Kidney glomerular epithelial cell (primary cell): ENCODE measurements around the gene MRPS15.
"Not testable (repeated sequence)": the region's sequence is repeated elsewhere in the genome, so short reads cannot be mapped to it uniquely, and the experiment has no call there.

ENCODE experiments used
- DNase-seq: peaks from one replicate; lab custom pipeline; 2025; lab: John Stamatoyannopoulos, UW

MRPS15 gene

DNA sequence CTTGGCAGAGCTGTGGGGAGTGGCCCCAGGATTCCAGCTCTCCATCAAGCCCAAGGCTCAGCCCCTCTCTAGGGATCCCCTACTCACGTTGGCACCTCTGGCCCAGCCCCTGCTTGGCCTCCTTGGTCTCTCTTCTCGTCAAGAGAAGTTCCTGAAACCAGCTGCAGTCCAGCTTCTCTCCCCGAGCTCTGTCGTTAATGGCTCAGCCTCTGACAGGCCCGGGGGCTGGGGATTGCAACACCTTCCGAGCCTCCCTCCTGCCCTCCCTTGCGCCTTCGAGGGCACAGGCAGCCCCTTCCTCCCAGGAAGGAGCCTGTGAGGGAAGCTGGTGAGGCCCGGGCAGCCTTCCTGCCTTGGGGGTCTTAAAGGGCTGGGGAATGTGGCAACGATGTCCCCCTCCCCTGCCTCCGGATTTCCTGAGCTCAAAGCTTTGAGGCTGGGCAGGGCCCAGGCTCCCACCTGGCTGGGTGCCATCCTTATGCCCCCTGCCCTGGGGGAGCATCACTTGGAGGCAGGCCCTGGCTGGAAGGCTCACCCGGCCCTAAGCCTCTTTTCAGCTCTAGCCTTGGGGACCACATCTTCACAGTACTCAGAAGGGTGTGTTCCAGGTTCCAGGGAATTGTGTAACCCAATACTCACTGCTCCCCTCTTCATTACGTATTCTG, 18.7 kb upstream of the MRPS15 start, which contains the start of gene CSF3R:
TSS of gene CSF3R (minus strand) at position 190 of the 665 bp plus-strand sequence. CDS start 3,417 bp downstream, outside the sequence.
- DNase-seq = no peak

DNA sequence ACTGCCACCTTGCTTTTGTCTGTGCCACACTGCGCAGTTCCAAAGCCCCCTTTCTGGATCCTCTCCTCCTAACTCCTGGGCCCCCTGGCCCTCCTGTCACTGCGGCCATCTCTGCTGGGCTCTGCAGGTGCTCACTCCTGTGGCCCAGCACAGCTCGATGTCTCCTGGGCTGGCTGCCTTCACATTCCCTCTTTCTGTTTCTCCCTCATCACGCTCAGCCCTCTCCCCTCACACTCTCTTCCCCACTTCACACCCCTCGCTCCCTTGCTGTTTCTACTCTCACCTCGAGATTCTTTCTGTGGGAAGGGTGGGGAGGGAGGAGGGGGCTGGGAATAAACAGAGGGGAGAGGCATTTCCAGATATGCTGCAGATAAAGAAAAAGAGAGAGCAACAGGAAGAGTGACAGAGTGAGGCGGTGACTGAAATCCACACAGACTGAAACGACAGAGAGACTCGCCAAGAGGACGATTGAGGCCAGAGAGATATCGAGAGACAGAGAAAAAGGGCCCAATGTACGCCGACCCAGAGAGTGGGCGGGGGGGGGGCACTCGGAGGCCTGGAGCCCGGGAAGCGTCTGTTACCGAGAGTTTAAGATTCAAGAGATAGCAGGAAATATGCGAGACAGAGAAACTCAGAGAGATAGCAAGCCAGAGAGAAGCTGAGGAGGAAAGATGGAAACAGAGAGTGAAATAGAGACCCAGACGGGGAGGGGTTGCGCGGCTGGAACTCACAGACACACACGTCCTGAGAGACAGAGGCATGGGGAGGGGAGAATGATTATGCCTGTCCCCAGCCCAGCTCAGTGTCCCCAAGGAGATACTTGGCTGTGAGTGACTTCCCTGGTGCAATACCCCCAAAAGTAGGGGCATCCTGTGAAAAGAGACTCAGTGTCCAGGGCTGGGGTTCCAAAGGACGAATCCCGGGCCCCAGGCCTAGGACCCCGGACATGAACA, 17.9 kb upstream of the MRPS15 start:
- no peak for DNase-seq

DNA sequence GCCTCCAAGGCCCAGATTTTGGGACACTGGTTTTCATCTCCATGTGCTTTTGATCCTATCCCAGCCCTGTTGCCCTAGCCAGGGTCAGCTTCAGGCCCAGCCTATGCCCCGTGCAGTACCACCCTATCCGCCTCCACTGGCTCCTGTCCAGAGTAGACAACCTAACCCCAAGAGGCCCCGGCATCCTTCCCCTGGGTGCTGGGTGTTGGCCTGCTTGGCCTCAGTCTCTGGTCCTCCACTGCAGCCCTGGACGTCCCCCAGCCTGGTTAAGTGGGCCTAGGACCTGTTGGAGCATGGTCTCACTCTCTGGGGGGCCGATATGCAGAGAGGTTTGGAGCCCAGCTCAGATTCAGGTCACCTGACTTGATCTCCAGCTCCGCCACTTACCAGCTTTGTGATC, 16.9 kb upstream of the MRPS15 start:
- no peak for DNase-seq

DNA sequence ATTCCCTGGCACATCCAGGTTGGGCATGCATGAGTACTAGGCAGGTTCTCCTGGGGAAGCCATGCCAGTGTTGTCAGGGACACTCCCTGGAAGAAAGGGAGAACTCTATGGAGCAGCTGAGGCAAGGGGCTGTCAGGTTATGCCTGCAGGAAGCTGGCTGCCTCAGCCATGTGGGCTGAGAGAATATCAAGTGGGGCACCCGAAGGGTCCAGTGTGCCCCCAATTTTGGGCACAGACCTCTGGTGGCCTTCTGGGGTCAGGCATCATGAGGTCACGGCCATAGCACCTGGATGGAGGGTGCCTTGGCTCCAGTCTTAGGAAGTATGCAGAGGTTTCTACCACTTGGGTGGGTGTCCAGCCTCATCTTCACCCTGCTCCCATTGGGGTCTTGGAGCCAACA, 16.0 kb upstream of the MRPS15 start:
- DNase-seq = no peak

DNA sequence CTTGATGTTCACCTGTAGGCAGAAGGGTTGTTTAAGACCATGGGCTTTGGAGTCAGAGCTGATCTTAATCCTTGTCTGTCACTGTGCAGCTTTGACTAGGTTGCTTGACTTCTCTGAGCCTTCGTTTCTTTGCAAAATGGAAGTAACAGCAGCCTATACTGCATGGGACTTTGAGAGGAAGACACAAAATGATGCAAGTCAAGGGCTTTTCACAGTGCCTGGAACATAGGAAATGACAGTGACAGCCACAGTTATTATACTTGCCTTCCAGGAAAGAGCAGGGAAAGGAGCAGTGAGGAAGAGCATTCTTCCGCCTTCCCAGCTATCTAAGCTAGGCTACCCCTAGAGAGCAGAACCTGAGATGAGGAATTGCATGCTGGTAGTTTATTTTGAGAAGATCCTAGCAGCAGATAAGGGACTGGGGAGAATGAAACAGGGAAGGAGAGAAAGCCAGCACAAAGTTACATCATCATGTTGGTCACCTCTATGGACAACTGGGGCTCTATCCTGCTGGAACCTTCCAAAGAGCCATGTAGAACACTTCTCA, 15.4 kb upstream of the MRPS15 start:
- no peak for DNase-seq

DNA sequence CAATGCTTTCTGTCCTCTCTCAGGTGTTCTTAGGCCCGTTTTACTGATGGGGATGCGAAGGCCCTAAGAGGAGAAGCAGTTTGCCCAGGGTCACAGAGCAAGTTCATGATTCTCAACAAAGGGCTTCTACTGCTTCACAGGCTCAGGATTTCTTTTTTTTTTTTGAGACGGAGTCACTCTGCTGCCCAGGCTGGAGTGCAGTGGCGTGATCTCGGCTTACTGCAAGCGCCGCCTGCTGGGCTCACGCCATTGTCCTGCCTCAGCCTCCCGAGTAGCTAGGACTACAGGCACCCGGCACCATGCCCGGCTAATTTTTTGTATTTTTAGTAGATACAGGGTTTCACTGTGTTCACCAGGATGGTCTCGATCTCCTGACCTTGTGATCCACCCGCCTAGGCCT, 13.4 kb upstream of the MRPS15 start:
- DNase-seq = not testable (repeated sequence)

DNA sequence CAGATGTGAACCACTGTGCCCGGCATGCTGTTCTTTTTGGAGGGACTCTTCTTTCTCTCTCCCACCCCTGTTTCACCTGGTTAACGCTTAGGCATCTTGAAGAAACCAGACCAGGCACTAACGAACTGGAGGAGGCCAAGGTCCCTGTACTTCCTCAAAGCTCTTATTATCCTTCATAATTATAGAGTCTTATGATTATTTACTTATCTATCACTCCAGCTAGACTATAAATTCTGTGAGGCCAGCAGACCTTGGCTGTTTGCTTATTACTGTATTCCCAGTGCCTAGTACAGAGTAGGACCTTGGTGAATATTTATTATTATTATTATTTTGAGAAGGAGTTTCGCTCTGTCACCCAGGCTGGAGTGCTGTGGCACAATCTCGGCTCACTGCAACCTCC, 12.8 kb upstream of the MRPS15 start:
- DNase-seq = no peak

DNA sequence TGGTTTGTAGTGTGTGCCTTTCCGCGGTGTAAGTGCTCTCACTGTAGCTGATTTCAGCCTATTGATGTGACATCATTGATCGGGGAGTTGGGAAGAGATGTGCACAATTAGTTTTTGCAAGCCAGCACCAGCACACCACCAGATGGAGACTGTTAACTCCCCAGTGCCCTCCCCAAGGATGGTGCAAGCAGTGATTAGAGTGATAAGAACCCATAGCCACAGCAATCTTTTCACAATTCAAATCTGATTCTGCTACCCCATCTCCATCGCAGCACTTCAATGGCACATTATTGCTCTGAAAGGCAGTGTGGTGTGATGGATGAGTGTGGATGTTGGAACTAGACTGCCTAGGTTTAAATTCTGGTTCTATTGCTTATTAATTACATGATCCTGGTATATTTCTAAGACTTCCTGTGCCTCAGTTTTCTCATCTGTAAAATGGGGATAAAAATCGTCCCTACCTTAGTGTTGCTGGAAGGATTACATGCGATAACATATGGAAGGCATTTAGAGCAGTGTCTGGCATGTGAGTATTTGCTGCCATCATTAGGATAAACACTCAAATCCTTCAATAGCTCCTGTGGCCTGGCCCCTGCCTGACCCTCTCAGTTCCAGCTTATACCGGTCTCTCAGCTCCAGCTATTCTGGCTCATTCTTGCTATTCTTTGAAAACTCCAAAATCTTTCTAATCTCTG, 11.9 kb upstream of the MRPS15 start:
- DNase-seq = no peak

DNA sequence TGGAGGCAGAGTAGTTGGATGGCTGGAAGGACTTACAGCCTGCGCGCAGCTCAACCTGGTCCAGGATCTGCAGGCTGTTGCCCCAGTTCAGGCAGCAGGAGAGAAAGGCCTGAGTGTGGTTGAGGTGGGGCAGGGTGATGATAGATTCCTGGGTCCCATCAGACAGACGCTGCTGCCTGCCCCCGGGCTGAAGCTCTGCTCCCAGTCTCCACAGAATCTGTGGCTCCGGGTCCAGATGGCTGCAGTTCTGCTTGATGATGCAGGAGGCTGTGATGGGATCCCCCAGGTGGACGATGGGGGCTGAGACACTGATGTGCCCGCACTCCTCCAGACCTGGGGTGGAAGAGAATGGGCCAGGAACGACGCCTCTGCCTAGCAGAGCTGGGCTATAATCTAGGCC, 11.2 kb upstream of the MRPS15 start:
- no peak for DNase-seq

DNA sequence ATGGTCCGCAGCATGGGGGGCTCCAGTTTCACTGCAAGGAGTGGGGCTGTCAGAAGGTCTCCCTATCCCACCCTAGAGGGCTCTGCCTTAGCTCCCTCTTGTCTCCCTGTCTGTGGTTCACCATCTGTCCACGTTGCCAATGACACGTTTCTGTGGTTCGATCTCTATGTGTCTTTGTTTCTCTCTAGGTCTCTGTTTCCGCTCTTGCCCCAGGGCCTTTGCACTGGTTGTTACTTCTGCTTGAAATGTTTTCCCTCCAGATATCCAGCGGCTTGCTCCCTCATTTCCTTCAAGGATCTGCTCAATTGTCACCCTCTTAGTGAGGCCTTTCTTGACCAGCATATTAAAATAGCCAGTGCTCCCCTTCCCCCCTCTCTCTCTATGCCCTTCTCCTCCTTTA, 8.5 kb upstream of the MRPS15 start:
- DNase-seq = no peak

DNA sequence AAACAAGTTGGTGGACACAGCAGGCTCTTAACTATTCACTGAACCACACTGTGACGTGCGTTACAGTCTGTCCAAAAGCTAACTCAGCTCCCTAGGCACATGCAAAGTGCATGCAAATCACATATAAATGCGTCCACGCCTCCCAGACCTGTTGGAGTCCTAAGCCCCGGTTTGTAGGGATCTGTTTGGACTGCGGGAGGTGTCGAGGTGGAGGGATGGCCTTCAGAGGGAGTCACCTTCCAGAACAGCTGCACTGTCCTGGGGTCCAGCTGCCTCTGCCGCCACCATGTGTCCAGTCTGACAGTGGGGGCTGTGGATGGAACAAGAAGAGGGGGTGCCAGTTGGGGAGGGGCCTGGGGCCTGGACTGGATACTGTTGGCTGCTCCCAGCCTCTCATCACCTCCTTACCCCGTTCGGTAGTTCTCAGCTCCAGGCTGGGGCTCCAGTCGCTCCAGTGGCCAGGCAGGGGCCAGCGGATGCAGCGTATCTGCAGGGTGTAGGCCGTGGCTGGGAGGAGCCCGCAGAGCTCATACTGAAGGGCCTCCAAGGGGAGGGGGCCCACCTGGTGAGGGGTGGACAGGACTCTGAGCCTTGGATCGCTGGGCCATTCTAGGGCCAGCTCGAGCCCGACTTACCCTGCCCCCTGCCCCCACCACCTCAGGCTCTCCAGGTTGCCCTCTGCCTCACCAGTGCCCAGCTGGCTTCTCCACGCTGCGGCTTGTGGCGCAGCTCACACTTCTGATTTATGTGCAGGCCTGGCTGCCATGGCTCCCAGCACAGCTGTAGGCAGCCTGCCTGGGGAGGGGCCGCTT, 7.9 kb upstream of the MRPS15 start:
- no peak for DNase-seq

DNA sequence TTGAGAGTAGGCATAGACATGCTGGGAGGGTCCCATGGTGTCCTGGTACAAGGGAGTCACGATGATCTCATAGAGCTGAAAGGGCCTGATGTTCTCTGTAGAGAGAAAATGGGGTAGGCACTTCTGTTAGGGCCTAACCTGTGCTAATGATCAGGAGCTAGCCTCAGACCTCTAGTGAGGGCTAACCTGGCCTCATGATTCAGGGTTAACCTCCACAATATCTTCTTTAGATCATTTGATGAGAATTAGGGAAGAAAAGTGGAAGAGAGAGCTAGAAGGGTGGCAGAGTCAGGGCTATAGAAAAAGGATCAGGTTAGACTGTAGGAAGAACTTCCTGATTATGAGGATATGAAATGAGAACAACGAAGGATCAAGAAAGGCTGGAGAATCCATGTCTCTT, 5.0 kb upstream of the MRPS15 start:
- DNase-seq = no peak

DNA sequence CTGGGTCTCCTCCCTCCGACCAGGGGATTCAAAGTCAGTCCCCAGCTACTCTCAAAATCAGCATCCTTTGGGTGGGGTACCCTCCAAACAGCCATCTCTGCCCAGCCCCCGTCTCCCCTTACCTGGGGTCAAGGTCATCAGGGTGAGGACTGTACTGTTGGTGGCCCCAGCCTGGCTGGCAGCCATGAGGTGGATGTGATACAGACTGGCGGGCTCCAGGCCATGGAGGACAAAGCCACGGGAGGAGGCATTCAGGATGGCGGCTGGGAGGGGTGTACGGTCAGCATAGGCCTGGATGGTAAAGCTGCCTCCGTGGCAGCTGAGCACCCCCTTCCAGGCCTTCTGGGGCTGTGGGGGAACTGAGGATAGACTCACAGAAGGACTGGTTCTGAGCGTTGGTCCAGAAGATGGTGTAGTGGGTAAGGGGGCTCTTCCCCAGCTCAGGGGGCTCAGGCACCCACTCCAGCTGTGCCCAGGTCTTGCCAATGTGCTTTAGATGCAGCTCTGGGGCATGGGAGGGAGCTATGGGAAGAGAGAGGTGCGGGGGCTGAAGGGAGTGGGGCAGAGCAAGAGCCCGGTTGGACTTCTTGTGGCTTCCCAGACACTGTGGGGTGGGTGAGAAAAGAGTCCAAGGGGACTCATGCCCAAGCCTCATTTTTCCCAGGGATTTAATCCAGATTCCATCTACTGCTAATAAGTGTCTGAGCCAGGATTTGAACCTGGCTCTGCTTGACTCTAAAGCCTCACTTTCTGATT, 3.7 kb upstream of the MRPS15 start:
- no peak for DNase-seq

DNA sequence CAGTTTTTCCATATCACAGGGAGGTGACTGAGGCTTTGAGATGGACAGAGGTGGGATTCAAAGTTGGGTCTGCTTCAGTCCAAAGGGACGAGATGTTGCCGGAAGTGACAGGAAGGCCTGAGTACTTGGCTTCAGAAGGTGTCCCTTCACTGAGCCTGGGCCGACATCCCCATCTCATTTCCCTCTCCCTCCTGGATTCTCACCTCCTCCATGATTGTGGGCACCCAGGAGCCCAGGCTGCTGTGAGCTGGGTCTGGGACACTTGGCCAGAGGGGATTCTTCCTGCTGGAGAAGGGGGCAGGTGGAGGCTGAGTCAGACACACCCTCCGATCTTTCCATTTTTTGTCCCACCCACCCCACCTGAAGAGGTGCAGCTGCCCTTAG, 2.8 kb upstream of the MRPS15 start:
- DNase-seq = no peak

DNA sequence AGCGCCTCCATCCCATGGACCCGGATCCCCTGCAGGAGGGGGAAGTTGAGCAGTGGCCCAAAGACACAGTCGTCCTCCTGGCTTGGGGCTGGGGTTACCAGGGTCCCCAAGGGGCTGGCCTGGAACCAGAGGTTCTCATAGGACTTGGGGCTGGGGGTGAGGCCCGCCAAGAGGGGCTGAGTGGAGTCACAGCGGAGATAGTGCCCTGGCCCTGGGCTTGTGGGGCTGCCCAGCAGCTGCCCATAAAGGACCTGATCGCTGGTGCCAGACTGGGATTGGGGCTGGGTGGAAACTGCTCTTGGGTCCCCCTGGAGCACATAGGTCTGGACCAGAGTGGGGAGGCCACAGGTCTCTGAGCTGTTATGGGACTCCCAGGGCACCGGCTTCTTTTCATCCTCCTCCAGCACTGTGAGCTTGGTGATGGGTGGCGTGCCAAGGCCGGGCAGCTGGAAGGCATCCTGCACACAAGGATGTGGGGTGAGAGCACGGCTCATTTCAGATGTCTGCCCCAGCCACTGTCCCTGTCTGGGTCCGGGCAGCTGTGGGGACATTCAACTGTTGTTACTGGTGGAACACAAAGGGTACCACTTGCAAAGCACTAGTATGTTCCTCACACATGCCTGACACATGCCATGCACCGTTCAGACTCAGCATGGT, 2.3 kb upstream of the MRPS15 start:
- no peak for DNase-seq

DNA sequence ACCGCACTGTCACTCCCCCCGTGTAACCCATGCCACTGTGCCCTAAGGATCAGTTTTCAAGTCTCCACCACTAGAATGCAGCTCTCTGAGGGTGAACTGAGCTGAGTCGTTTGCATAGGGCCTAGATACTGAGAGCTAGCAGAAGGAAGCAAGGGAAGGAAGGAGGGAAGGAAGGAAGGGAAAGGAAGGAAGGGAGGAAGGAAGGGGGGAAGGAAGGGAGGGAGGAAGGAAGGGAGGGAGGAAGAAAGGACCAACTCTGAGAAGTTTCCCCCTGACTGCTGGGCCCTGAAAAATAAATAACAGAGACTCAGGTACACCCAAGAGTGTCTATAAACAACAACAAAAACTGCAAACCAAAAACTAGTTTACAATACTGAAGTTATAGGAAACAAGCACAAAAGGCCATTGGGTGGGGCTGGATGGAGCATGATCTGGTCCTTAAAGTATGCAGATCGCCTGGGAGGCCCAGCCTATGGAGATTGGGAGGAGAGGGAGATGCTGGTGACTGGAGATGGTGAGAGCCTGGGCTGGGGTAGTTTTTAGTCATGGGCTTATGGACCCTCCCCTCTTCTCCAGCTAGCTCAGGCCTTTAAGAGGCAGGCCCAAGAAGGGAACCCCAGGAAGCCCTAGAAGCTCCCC, 1.7 kb upstream of the MRPS15 start:
- DNase-seq = no peak

DNA sequence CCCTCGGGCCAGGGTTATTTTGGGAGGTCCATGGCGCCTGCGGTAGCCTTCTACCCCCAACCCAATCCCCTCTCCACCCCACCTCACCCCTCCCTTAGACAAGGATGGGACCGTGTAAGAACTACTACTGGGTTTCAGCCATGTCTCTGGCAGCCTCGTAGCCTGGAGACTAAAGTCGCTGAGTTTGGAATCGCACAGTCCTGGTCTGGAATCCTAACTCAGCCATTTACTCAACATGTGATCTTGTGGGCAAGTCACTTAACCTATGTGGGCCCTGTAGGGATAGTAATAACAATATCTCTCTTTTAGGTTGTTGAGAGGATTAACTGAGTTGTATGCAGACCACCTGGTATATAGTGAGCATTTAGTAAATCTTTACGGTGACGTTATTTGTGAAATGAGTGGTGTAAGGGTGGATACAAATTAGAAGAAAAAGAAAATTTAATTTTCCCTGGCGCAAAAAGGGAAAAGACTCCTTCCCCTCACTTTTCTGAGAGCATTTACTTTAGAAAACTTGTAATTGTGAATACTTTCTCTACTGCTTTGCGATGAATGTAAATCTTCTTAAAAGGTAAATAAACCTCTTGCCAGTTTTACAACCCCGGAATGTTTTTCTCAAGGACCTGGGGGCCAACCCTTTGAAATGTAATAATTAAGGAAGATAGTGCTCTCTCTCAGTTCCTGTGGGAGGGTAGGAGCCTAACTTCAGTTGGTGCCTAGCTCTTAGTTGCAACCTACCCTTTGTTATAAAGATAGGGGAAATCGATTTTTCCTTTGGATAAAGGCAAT, 615 bp upstream of the MRPS15 start:
- DNase-seq = no peak

DNA sequence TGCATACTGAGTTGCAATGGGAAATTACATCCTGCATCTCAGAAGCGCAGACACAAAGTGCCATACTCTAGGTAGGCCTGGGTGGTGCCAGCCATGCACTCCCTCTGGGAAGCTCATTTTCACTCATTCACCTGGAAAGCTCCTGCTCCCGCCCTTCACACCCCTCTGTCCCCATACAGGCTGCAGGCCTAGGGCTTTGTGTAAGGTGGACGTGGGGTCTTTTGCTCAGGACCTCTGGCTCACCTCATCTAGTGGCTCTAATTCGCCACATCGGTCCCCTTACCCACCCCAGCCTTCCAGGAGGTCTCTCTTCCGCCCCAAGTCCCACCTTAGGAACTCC, 751 bp downstream of the MRPS15 start:
- DNase-seq = no peak

DNA sequence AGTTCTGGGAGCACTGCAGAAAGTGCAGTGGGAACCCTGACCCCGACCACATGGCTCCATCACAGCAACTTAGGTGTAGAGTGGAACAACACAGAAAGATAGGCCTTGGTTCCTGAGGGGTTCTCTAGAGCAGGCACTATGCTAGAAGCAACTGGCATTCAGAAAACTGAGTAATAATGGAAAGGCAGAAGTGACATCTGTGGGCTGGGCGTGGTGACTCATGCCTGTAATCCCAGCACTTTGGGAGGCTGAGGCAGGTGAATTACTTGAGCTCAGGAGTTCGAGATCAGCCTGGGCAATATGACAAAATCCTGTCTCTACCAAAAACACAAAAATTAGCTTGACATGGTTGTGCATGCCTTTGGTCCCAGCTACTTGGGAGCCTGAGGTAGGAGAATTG, 5.3 kb downstream of the MRPS15 start:
- DNase-seq = no peak
